COLO668 (cell line): ENCODE results near the gene FBXL13.
"Not testable (repeated sequence)": the region's sequence is repeated elsewhere in the genome, so short reads cannot be mapped to it uniquely, and the experiment has no call there.

ENCODE experiments used
- DNase-seq: peaks from one replicate; lab custom pipeline; 2025; ENCODE audit not compliant: unreplicated experiment; lab: John Stamatoyannopoulos, UW

The FBXL13 gene

DNA sequence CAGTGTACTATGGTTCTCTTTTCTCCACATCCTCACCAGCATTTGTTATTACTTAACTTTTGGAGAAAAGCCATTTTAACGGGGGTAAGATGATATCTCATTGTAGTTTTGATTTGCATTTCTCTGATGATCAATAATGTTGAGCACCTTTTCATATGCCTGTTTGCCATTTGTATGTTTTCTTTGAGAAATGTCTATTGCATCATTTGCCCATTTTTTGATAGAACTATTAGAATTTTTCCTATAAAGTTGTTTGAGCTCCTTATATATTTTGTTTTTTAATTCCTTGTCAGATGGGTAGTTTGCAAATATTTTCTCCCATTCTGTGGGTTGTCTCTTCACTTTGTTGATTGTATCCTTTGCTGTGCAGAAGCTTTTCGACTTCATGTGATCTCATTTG, 172.5 kb downstream of the FBXL13 start:
- not testable (repeated sequence) for DNase-seq

DNA sequence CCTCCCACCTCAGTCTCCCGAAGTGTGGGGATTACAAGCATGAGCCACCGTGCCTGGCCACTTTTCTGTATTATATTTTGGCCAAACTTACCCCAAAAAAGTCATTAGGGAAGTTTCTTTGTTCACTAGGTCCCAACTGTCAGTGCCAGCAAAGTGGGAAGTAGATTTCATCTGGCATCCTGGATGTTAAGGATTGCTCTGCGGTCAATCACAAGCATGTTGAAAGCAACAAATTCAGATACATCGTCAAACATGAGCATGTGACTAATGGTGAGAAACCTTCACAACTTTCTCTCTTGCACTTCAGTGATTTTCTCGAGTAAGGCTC, 176.1 kb downstream of the FBXL13 start:
- no peak for DNase-seq

DNA sequence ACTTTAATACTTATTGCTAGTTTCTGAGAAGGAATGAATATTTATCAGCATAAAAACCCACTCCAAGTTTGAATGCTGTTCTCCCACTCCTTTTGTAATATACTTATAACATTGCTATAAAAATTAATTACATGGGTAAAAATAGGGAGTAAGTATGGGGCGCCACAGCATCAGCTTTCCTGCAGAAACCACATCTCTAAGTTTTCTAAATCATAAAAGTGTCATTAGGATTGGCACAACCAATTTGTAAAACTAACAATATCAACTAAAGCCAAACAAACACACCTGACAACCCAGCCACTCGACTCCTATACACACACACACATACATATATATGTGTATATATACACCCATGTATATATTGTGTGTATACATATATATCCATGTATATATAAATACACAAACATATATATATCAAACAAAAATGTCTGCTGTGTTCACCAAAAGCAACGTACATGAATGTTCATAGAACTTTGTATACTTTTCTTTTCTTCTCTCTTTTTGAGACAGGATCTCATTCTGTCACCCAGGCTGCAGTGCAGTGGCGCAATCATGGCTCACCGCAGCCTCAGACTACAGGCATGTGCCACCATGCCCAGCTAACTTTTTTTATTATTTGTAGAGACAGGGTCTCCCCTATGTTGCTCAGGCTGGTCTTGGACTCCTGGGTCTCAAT, 176.6 kb downstream of the FBXL13 start:
- DNase-seq = no peak

DNA sequence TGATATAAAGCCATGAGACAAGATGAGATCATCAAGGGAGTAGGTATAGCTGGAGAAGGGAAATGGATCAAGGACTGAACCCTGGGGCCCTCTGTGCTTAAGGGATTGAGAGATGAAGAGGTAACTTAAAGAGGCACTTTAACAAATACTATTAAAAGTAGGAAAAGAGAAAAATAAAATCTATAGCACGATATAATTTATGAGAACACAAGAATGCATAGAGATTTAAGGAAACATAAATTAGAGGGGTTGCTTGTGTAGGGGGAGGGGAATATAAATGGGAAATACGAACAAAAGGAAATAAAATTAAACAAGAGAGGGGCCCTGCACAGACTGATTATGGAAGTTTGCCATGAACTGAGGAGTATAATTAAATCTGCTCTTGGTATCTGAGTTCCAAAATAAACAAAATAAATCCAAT, 177.4 kb downstream of the FBXL13 start:
- no peak for DNase-seq

DNA sequence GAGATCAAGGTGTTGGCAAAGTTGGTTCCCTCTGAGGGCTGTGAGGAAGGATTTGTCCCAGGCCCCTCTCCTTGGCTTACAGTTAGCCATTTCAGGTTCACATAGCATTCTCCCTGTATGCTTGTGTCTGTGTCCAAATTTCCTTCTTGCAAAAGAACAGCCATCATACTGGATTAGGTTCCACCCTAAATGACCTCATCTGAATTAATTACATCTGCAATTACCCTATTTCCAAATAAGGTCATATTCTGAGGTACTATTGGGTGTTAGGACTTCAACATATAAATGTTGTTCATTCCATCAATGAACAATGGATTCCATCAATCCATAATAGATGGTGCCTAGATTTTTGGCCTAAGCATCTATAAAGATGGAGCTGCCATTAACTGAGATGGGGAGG, 178.0 kb downstream of the FBXL13 start:
- no peak for DNase-seq

DNA sequence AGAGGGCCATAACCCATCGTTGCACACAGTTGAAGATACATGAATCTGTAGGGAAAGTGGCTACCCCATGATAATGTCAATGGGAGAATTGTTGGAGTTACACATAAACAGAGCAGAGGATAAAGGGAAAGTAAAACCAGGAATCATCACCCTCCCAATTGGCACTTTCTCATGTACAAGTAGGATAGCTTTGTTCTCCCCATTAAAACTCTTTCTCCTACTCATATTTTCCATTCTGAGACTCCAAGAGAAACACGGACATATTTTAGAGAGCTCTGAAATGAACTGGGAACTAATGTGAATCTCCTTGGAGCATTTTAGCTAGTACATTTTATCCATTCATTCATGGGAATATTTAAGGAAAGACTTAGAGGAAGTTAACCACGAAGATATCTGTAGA, 179.0 kb downstream of the FBXL13 start:
- DNase-seq = no peak

DNA sequence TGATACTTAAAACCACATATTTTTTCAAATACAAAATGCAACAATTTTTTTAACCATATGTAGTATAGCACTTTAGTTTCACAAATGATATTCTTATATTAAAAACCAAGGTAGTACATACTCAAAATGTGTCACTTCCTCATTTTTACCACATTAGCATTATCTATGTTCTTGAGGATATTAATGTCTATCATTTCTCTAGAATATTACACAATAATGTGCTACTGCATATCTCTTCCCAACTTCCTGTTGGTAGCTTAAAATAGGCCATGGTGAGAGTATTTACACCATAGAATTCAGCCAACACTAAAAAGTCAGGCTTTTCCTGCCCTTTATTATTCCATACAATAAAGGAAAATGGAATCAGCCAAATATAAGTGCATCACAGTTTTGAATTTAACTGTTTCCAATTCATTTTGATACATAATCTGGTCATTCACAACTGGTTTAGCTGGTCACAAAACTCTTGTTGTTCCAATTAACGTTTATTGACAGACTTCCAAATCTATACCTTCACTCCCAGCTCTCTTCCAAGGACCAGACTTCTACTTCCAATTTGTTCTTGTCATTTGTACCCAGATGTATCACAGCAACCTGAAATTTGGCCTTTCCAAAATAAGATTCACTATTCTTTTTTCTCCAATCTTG, 181.8 kb downstream of the FBXL13 start:
- DNase-seq = no peak

DNA sequence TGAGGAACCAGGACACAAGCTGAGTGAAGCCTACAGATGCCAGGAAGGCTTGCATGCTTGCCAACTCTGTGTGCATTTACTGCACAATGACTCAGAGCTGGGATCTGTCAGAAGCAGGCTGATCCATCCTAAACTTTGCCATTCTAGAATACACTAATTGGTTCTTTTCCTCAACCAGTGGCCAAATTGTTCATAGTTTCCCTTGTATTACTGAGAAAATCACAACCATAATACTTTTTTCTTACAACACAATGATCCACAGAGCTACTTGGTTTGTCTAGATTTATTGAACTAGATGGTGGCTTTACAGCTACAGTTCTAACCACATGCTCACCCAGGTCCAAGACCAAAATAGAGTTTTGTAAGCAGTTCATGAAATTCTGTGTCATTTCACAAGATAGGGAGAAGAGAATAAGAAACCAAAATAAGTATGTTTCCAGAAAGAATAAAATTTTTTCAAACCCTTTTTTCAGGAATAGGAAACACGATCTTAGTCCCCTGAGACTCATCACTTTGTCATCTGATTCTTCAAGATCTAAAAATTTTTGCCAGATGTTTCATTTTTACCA, 182.8 kb downstream of the FBXL13 start:
- DNase-seq = no peak

DNA sequence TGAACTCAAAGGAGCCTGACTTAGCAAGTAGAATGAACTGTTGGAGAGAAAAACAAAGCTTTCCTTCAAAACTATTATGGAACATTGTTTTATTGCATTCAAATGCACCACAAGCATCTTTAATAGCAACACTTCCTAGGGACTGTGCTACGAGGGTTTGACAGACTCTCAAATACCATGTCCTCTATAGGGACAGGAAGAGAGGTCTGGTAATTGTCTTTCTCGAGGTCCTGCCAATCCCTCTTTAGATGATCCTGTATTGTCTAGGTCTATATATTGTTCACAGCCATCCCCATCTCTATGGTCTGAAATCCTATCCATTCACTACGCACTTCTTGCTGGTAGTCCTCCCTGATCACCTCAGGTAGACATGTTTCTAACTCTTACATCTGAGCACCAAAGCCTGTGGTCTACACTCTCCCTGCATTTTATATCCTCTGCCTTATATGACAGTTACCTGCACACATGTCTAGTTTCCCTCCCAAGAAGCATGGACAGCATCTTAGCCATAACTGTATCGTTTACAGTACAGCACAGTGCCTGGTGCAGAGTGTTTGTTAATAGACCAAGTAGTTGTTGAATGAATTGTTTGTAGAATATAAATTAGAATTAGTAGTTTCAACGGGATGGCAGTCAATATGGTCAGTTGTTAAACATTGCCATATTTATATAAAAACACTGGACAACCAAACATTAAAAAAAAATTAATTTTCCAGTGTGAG, 183.5 kb downstream of the FBXL13 start:
- DNase-seq = no peak

DNA sequence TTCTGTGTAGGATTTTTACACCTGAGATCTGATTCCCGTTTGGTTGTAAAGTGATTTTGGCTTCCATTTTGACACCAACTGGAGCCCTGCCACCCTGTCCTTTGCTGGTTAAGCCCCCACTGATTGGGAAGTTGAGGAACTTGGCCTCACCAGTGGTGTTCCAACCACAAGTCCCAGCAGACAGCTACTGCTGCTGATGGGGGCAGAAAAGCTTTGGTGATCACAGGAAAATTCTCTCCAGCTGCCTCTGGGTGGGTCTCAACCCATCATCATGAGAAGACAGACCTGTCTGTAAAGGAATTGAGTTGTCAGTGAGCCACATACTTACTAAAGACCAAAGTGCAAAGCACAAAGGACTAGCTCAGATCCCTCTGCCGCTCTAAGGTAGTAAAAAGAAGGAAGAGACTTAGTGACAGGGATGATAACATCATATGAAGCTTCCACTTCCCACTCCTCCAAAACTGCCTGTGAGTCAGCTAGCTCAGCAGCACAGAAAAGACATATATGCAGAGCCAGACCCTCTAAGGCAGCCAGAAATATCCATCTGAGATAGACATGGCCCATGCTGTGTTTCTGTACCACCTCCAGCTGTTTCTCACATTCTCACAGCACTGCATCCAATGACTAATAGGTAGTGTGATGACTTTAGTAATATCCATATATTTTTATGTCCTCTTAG, 184.2 kb downstream of the FBXL13 start:
- no peak for DNase-seq

DNA sequence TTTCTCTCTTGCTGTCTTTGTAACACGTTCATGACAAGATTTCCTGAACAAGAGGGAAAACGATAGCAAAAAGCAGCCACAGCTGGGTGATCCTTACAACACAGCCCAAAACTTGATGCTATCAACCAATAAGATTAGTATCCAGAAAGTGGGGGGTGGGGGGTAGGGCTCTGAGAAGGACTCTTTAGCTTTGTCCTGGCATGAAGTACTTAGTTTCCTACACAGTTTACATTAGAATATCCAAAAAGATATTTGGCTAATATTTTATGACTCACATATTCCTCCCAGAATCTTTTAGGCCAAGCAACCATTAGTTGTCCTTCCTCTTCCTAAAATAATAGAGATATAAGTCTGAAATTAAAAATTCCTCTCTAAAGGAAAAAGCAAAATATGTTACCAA, 184.7 kb downstream of the FBXL13 start:
- no peak for DNase-seq

DNA sequence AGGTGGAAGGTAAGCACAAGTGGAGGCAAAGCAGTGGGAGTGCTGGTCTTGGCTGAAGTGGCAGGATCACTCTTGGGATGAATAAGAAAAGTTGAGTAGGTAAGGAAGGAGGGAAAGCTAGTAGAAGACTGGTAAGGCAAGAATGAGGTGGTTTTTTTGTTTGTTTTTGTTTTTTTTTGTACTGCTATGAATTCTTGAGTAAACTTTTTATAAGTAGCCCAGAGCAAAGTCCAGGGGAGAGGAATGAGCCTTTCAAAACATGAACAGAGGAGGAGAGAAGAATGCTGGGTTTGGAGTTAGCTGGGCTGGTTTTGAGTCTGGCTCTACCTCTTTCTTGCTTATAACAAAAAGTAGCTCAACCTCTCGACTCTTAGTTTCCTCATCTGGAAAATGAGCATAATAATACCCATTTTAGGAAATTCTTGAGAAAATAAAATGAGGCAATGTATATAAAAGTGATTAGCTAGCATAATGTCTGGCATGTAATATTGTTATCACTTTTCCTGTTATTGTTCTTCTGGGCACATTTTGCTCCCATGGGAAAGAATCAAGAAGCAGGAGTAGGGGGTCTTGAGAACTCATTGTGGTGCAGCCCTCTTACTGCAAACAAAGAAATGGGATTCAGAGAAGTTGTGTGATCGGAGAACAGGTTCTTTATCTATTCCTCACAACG, 185.9 kb downstream of the FBXL13 start:
- DNase-seq = no peak

DNA sequence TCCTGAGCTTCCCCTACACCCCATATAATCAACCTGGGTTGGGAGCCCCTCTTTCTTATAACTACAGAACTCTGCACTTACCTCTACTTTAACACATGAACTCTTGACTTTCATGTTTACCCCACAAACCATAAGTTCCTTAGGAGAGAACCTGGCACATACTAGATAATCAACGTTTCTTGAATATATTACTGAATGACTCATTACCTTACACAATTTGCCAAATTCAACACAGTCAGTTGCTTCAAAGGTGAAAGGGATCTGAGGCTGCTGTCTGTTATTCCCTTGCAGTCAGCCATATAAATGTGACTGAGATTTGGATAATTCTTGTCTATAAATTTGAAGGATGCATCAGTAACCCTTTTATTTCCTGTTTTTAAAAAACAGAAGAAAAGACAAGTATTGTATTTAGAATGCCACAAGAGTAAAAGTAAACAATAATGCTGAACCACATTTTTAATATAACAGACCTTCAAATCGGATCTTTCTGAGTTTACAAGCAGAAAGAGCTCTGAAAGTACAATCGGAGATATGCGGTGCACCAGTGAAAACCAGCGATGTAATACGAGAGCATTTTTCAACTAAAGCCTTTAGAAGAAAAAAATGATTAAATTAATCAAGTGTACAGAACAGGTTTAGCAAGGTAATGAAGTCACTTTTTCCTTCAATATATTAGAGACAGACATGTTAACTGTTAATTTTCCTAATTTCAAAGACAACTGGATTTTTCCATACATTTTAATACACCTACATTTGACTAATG, 191.3 kb downstream of the FBXL13 start:
- no peak for DNase-seq

DNA sequence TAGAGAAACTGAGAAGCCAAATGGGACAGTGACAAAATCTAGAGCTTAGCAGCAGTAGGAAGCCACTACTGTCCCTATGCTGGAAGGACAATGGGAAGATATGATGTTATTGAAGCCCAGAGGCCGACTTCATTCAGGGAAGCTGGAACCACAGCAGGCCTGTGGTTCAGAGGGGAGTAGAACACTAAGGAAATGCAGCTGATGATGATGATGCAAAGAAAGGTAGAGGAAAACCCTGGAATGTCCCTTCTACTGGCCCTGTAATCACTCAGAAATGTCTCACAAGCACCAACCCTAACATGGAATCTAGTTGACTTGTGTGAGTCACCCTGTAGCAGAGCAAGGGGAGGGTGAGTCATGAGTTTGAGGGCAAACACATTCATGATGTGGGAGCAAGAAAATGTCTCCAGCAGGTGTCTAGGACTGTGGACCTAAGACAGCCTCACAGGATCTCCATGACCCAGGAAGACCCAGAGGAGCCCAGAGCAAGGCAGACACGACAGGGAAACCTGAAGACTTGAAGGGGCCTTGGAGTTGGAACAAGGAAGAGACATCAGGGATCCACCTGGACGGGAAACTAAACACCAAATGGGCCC, 198.8 kb downstream of the FBXL13 start:
- no peak for DNase-seq

DNA sequence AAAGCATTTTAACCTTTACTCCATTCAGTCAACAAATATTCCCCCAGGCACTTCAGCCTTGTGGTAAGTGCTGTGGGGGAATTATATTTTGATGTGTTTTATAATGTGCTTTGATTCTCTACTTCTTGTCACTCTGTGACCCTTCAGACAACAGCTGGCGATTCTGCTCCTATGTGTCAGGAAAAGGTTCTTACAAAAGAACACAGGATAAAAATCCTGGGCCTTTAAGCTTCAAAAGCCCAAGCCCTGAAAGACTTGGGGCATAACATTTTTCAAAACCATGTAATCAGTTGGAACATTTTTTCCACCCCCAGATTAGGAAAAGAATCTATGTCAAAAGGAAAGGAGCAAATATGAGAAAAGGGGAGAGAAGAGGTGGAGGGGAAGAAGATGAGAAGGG, 199.6 kb downstream of the FBXL13 start:
- DNase-seq = no peak

DNA sequence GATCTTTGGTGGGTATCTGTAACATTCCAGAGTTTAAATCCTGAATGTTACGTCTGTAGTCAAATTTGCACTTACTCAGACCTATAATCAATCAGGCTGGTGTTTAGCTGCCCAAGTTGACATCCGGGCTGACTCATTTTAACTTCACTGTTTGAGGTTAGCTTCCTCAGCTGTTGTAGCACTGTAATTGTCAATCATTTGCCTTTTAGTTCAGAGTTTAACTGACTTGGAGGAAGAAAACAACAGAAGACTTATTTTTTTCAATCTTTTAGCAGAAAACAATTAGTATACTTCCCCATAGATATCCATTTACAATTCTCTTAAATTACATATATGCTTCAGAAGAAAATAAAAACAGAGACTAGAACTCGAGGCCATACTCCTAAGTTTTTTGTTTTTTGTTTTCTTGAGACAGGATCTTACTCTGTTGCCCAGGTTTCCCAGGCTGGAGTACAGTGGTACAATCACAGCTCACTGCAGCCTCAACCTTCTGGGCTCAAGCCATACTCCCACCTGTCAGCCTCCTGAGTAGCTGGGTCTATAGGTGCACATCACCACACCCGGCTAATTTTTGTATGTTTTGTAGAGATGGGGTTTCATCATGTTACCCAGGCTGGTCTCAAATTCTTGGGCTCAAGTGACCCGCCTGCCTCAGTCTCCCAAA, 200.3 kb downstream of the FBXL13 start:
- no peak for DNase-seq

DNA sequence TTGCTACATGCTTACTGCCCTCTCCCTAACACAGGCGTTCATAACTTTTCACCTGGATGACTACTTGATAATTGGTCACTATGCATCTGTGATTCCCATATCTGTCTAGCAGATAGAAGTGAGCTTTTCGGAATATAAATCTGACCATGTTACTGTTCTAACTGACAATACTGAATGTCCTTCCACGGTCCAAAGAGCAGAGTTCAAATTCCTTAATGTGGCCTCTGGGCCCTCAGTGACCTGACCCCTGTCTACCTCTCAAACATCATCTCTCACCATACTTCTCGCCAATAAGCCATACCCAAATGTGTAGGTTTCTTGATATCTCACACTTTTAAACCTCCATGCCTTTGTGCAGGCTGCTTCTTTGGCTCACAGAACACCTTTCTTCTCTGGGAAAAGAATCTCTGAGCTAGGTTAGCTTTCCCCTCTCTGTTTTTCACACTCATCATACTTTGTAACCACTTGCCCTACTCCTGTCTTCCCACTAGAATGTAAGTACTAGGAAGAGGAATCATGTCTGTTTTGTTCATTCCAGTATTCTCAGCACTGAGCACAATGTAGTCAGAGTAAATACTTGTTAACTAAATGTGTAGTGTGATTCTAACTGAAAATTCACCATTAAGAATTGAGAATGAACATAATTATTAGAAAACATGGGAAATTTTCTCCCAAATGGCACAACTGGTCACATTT, 201.0 kb downstream of the FBXL13 start:
- DNase-seq = no peak

DNA sequence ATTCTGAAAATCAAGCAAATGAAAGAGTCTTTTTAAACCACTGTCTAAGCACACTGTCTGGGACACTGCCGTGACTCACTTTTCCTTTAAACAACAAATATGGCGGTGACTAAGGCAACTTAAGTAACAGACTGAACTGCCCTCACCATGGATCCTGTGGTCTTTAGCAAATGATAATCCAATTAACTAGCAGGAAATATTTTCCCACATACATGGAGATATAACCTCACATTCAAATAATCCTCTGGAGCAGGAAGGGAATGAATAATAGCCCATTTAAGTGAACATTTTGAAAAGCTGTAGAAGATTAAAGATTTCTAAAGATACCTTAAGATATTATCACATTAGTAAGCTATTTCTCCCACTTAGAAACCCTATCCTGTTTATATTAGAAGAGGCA, 202.1 kb downstream of the FBXL13 start:
- no peak for DNase-seq

DNA sequence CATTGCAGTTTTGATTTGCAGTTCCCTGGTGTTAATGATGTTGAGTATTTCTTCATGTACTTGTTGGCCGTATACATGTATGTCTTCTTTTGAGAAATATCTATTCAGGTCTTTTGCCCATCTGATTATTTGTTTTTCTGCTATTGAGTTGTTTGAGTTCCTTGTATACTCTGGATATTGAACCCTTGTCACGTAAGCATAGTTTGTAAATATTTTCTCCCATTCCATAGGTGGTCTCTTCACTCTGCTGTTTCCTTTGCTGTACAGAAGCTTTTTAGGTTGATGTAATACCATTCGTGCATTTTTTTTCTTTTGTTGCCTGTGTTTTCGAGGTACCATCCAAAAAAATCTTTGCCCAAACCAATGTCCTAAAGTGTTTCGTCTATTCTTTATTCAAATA, 205.4 kb downstream of the FBXL13 start:
- DNase-seq = no peak
